Midbrain (tissue), 1 donor: ENCODE data around the gene FAM107B.
"Not testable (repeated sequence)": the region's sequence is repeated elsewhere in the genome, so short reads cannot be mapped to it uniquely, and the experiment has no call there.

Experiments used
- DNase-seq: peaks from one replicate; lab custom pipeline; 2025; lab: John Stamatoyannopoulos, UW

FAM107B gene

GRCh38 chr10:14692344-14693076 is 82.2 kb downstream of the FAM107B start:
- no peak for DNase-seq

- no peak for DNase-seq
Measured at GRCh38 chr10:14691359-14691758, 83.3 kb downstream of the FAM107B start.

GRCh38 chr10:14688606-14689005 is 86.1 kb downstream of the FAM107B start:
- DNase-seq = no peak

GRCh38 chr10:14688189-14688588 is 86.5 kb downstream of the FAM107B start:
- not testable (repeated sequence) for DNase-seq

- DNase-seq = no peak
Measured at GRCh38 chr10:14687340-14687739, 87.4 kb downstream of the FAM107B start.

GRCh38 chr10:14686356-14686755 is 88.3 kb downstream of the FAM107B start:
- no peak for DNase-seq

GRCh38 chr10:14684354-14684753 is 90.3 kb downstream of the FAM107B start:
- no peak for DNase-seq

- DNase-seq = no peak
Measured at GRCh38 chr10:14683256-14683655, 91.4 kb downstream of the FAM107B start.

- no peak for DNase-seq
Measured at GRCh38 chr10:14681802-14682201, 92.9 kb downstream of the FAM107B start.

- no peak for DNase-seq
Measured at GRCh38 chr10:14681305-14681704, 93.4 kb downstream of the FAM107B start.

GRCh38 chr10:14678637-14679036 is 96.1 kb downstream of the FAM107B start:
- no peak for DNase-seq

GRCh38 chr10:14676732-14677131 is 98.0 kb downstream of the FAM107B start:
- DNase-seq = no peak

GRCh38 chr10:14674376-14675050 is 100.2 kb downstream of the FAM107B start:
- DNase-seq = no peak

GRCh38 chr10:14673189-14673861 is 101.4 kb downstream of the FAM107B start:
- no peak for DNase-seq

- no peak for DNase-seq
Measured at GRCh38 chr10:14671386-14671831, 103.3 kb downstream of the FAM107B start.

- DNase-seq = no peak
Measured at GRCh38 chr10:14670551-14671240, 104.0 kb downstream of the FAM107B start.

- no peak for DNase-seq
Measured at GRCh38 chr10:14669576-14669975, 105.1 kb downstream of the FAM107B start.

GRCh38 chr10:14667781-14668180 is 106.9 kb downstream of the FAM107B start:
- no peak for DNase-seq

GRCh38 chr10:14667280-14667679 is 107.4 kb downstream of the FAM107B start:
- no peak for DNase-seq

GRCh38 chr10:14665865-14666857 is 108.5 kb downstream of the FAM107B start:
- no peak for DNase-seq

- DNase-seq = no peak
Measured at GRCh38 chr10:14665304-14665703, 109.4 kb downstream of the FAM107B start.
